A549 (cell line): ENCODE measurements around the gene PDIA6. TPM values are rescaled to one million over a fixed set of nuclear protein-coding genes. Genes with fewer than 3 reads are reported as not detected.
"Not testable (repeated sequence)": the region's sequence is repeated elsewhere in the genome, so short reads cannot be mapped to it uniquely, and the experiment has no call there.

Experiments used
- ATAC-seq, 2 experiments: fragments of 200-7000 bp in 1 of 2; fragments of >200 bp in 1 of 2; cut with Nextera tagmentation in 1 of 2; cut with Tn5 transposase in 1 of 2; 3 replicates each; pipeline versions ENCODE4 v1.8.0 to v1.9.1; 2018 to 2020; ENCODE audit warnings: mild to moderate bottlenecking in 1 of 2, moderate library complexity in 1 of 2
- CTCF ChIA-PET: fragments of 300-600 bp; sonication (Branson Sonifier 250); formaldehyde crosslinking; extraction: SDS; loops from one replicate; lab custom pipeline; 2021; ENCODE audit warnings: antibody characterized with exemption, inconsistent platforms; lab: Yijun Ruan, JAX
- POLR2A ChIA-PET: fragments of 350-600 bp; formaldehyde crosslinking; extraction: SDS; loops from one replicate; lab custom pipeline; 2021; ENCODE audit warnings: antibody characterized with exemption, inconsistent platforms; lab: Yijun Ruan, JAX
- DNase-seq, 2 experiments: peaks; one replicate each; pipeline versions ENCODE4 v3.0.0 to v3.0.0-alpha.2; 2011 to 2016; ENCODE audit warnings: low read depth in 1 of 2, low spot score in 1 of 2
- FAIRE-seq: peaks from 2 replicates; lab custom pipeline; 2011; peaks lifted over from hg19 to GRCh38; lab: Jason Lieb, UNC
- H3K27ac ChIP-seq, 2 experiments: fragments of >200 bp; sonication (Bioruptor Twin); formaldehyde crosslinking; 3 replicates each; pipeline ENCODE4 v1.5.1; 2016 to 2017
- H3K4me1 ChIP-seq: fragments of >200 bp; sonication (Bioruptor Twin); formaldehyde crosslinking; 3 replicates; pipeline ENCODE4 v1.6.1; 2016
- H3K4me2 ChIP-seq: fragments of >200 bp; sonication (Bioruptor Twin); formaldehyde crosslinking; 3 replicates; pipeline ENCODE4 v1.6.1; 2016
- H3K4me3 ChIP-seq: fragments of >200 bp; sonication (Bioruptor Twin); formaldehyde crosslinking; 3 replicates; pipeline ENCODE4 v1.5.1; 2016
- H3K9me3 ChIP-seq: fragments of >200 bp; sonication (Bioruptor Twin); formaldehyde crosslinking; 3 replicates; pipeline ENCODE4 v1.6.1; 2016
- CBX2 ChIP-seq: fragments of 200-600 bp; sonication (generic); IDR thresholded peaks from 2 replicates; pipeline ENCODE4 v1.6.1; 2016; ENCODE audit warnings: low read depth, mild to moderate bottlenecking, borderline replicate concordance
- CEBPB ChIP-seq, 2 experiments: fragments of >200 bp in 1 of 2; sonication (Bioruptor Twin) in 1 of 2; formaldehyde crosslinking in 1 of 2; IDR thresholded peaks; 2 replicates each; pipeline ENCODE4 v1.6.1; 2012 to 2016
- CHD4 ChIP-seq: fragments of 200-600 bp; sonication (generic); IDR thresholded peaks from 2 replicates; pipeline ENCODE4 v1.6.1; 2016; ENCODE audit warnings: antibody characterized with exemption, mild to moderate bottlenecking, borderline replicate concordance
- CTCF ChIP-seq: fragments of >200 bp; sonication (Bioruptor Twin); formaldehyde crosslinking; IDR thresholded peaks from 3 replicates; pipeline ENCODE4 v1.5.1; 2016
- EHF ChIP-seq: fragments of 250-450 bp; sonication (Bioruptor Pico); IDR thresholded peaks from 2 replicates; pipeline ENCODE4 v1.5.0; 2020; ENCODE audit warnings: mild to moderate bottlenecking
- ELK1 ChIP-seq: fragments of 150-350 bp; IDR thresholded peaks from 2 replicates; pipeline ENCODE4 v1.6.1; 2014; ENCODE audit warnings: low read depth, mild to moderate bottlenecking, low read length
- EP300 ChIP-seq, 2 experiments: fragments of >200 bp; sonication (Bioruptor Twin); formaldehyde crosslinking; IDR thresholded peaks; 2 replicates in 1 of 2; 3 replicates in 1 of 2; pipeline ENCODE4 v1.6.1; 2016 to 2017
- GATA3 ChIP-seq: IDR thresholded peaks from 2 replicates; pipeline ENCODE4 v1.6.1; 2012; ENCODE audit warnings: borderline replicate concordance
- HOXB13 ChIP-seq: fragments of 250-450 bp; sonication (Bioruptor Pico); IDR thresholded peaks from 2 replicates; pipeline ENCODE4 v1.5.0; 2020; ENCODE audit warnings: low read depth, mild to moderate bottlenecking, moderate library complexity
- MAFK ChIP-seq: fragments of 450-650 bp; IDR thresholded peaks from 2 replicates; pipeline ENCODE4 v1.6.1; 2014; ENCODE audit not compliant: partially characterized antibody
- PBX3 ChIP-seq: IDR thresholded peaks from 2 replicates; pipeline ENCODE4 v1.6.1; 2012
- RAD21 ChIP-seq, 2 experiments: fragments of >200 bp in 1 of 2; sonication (Bioruptor Twin) in 1 of 2; formaldehyde crosslinking in 1 of 2; IDR thresholded peaks in 1 of 2; conservative IDR thresholded peaks in 1 of 2; 2 replicates in 1 of 2; 3 replicates in 1 of 2; pipeline ENCODE4 v1.6.1; 2012 to 2018; ENCODE audit warnings: inconsistent platforms in 1 of 2
- RARB ChIP-seq: fragments of 250-450 bp; sonication (Bioruptor Pico); IDR thresholded peaks from 2 replicates; pipeline ENCODE4 v1.8.0; 2021; ENCODE audit warnings: mild to moderate bottlenecking, moderate library complexity
- RFX5 ChIP-seq: fragments of 450-650 bp; IDR thresholded peaks from 2 replicates; pipeline ENCODE4 v1.7.1; 2014; ENCODE audit warnings: antibody characterized with exemption, mild to moderate bottlenecking, moderate library complexity
- SREBF2 ChIP-seq: fragments of 450-650 bp; IDR thresholded peaks from 2 replicates; pipeline ENCODE4 v1.6.1; 2014; ENCODE audit warnings: mild to moderate bottlenecking, moderate library complexity
- TFCP2L1 ChIP-seq: fragments of 250-450 bp; sonication (Bioruptor Pico); IDR thresholded peaks from 2 replicates; pipeline ENCODE4 v1.5.0; 2021; ENCODE audit warnings: mild to moderate bottlenecking
- TP53 ChIP-seq: fragments of 250-450 bp; sonication (Bioruptor Pico); IDR thresholded peaks from 2 replicates; pipeline ENCODE4 v1.5.0; 2021; ENCODE audit warnings: mild to moderate bottlenecking, moderate library complexity
- ZC3H11A ChIP-seq: fragments of 450-650 bp; IDR thresholded peaks from 2 replicates; pipeline ENCODE4 v1.6.1; 2014; ENCODE audit warnings: antibody characterized with exemption, mild to moderate bottlenecking
- ZFP36 ChIP-seq: fragments of 450-650 bp; IDR thresholded peaks from 2 replicates; pipeline ENCODE4 v1.6.1; 2014; ENCODE audit warnings: borderline replicate concordance; ENCODE audit not compliant: partially characterized antibody
- WGBS: methylation state at CpG from one replicate; pipeline ENCODE4 v1.1.6; 2017; ENCODE audit errors: missing lambda C conversion rate; 5-methylcytosine and 5-hydroxymethylcytosine counted together
- polyA plus RNA-seq, 4 experiments: library from polyadenylated mRNA; depleted of rRNA in 3 of 4; stranded (reverse); fragments of >200 nt; fragmentation: RNase III in 1 of 4; extraction: RNeasy Plus Mini Kit Qiagen cat#74134 plus additional on column Dnase treatment in 1 of 4; gene quantifications; 2 replicates in 3 of 4; 3 replicates in 1 of 4; pipeline ENCODE4 v1.2.3, GENCODE V29; 2011 to 2017
- TF ChIP-seq, protein P1 (sequence below): IDR thresholded peaks from 2 replicates; pipeline ENCODE4 v1.6.1; 2012

PDIA6 gene
- polyA plus RNA-seq, 2 of the 4 experiments (the other 2 are of a cell fraction) = 322 to 442 TPM

DNA sequence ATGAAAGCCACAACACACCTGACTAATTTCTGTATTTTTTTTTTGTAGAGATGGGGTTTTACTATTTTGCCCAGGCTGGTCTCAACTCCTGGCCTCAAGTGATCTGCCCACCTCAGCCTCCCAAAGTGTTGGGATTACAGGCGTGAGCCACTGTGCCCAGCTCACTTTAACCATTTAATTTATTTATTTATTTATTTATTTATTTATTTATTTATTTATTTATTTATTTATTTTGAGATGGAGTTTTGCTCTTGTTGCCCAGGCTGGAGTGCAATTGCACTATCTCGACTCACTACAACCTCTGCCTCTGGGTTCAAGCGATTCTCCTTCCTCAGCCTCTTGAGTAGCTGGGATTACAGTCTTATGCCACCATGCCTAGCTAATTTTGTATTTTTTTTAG is 5.7 kb upstream of the PDIA6 start:
- ATAC-seq, H3K9me3 ChIP-seq, FAIRE-seq, H3K4me1 ChIP-seq, H3K27ac ChIP-seq, POLR2A ChIA-PET, DNase-seq, H3K4me3 ChIP-seq, H3K4me2 ChIP-seq: not testable (repeated sequence)
- CTCF ChIA-PET = interaction anchor here (0.6 to 5.3 kb wide), 9 partner anchors 8 to 313 kb away, joined by 3 to 55 read pairs (median 4); a partner anchor contains a TSS
- peak; percentile 94 for TF ChIP-seq ZC3H11A
- WGBS = 53% methylated on average over 3 of the region's 3 CpGs

GRCh38 chr2:10817413-10817812 is 4.8 kb upstream of the PDIA6 start:
- WGBS = 20% methylated on average over 5 of the region's 5 CpGs
- CTCF ChIA-PET = interaction anchor here (0.6 to 5.3 kb wide), 12 partner anchors 9 to 765 kb away, joined by 3 to 55 read pairs (median 4); a partner anchor contains a TSS
- Histone ChIP-seq H3K4me1 (no peaks in the 10 kb centered on the region), H3K27ac (no peak overlapping the region), H3K9me3 (no peaks in the 10 kb centered on the region), H3K4me2 (no peak overlapping the region), H3K4me3 (no peak overlapping the region)
- POLR2A ChIA-PET = interaction anchor here (0.8 kb wide), 1 partner anchor 128 kb away, joined by 3 read pairs; no protein-coding TSS in a partner anchor
- TF ChIP-seq CBX2 (no peak), CTCF (peak; percentile 15; the same call in 1 of the 3 replicates), TP53 (no peak), RFX5 (no peak)
- FAIRE-seq = no peak
- peak in 1 of 2 experiments; percentile 51 for DNase-seq
- peak; percentile 42 to 51; a peak in 5 of 6 replicates for ATAC-seq

DNA sequence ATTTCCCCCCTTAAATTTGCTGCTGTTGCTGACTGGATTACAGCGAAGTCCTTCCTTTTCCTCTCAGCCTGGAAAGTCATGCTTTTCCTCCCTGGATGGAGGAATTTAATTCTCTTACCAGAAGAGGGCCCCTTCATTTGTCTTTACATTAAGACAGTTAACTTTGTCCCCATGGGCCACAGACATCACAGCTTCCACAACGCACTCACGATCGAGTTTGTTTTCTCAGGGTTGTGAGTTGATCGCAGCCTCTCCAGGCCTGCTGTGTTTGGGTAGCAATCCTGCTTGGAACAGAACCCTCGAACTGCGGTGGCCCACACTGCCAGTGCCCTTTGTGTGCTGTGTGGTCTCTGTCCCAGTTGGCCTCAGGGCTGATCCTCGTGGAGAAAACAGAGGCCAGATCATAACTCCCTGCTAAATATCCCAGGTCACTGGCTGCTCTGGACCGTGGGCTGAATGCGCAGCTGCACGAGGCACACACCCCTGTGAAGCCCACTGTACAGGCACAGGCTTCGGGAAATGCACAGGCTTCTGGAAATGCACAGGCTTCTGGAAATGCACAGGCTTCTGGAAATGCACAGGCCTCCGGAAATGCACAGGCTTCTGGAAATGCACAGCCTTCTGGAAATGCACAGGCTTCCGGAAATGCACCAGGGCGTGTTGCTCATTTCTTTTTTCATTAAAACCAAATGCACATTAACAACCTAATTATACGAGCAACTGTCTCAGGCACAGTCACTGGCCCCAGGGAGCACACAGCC is 2.2 kb upstream of the PDIA6 start:
- Histone ChIP-seq H3K4me3 (no peak overlapping the region), H3K4me2 (no peak overlapping the region), H3K9me3 (no peaks in the 10 kb centered on the region), H3K27ac (no peak overlapping the region), H3K4me1 (peaks cover 17% of the 10 kb centered on the region)
- TF ChIP-seq CHD4 (no peak), RAD21 (conservative IDR thresholded peaks at IDR 0.05 in 1 of 2, IDR thresholded peaks at IDR 0.05 in 1 of 2) (peak in 1 of 2 experiments; percentile 14; a peak in 1 of 5 replicates), SREBF2 (no peak), CTCF (no peak)
- TF ChIP-seq, protein P1, sequence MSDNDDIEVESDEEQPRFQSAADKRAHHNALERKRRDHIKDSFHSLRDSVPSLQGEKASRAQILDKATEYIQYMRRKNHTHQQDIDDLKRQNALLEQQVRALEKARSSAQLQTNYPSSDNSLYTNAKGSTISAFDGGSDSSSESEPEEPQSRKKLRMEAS = no peak
- FAIRE-seq (no peak), ATAC-seq (no peak), DNase-seq (no peak)
- ChIA-PET POLR2A (no interaction called here), CTCF (interaction anchor here (1.0 to 5.3 kb wide), 5 partner anchors 9 to 315 kb away, joined by 3 to 55 read pairs (median 10); no protein-coding TSS in a partner anchor)
- whole genome bisulfite sequencing = 77% methylated on average over 13 of the region's 16 CpGs

DNA sequence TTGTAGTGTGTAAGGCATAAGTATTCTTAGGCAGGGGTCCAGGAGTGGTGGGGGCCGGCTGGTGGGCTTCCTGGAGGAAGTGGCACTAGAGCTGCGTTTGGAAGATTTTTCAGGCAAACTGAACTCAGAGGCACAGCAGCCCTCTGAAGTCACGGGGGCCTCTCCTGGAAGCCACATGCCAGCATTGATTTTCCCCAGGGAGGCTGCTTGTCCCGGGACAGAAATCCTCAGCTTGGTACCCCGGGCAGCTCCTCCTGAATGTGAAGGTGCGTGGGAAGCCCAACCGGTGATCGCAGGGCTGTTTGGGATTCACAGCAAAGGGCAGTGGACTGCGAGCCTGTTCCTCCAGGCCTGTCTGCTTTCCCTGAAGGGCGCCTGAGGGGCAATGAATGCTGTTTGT is 1.6 kb upstream of the PDIA6 start:
- ATAC-seq (no peak), FAIRE-seq (no peak), DNase-seq (no peak)
- TF ChIP-seq HOXB13 (CRISPR knock-in tag) (no peak), ZFP36 (no peak), ELK1 (no peak), TFCP2L1 (CRISPR knock-in tag) (no peak), CEBPB (IDR thresholded peaks at IDR 0.05) (no peak), RAD21 (conservative IDR thresholded peaks at IDR 0.05 in 1 of 2, IDR thresholded peaks at IDR 0.05 in 1 of 2) (no peak), RARB (CRISPR knock-in tag) (no peak), PBX3 (no peak), MAFK (no peak), GATA3 (no peak), EHF (CRISPR knock-in tag) (no peak), EP300 (IDR thresholded peaks at IDR 0.05) (no peak), CHD4 (no peak)
- Histone ChIP-seq H3K4me1 (peaks cover 18% of the 10 kb centered on the region), H3K9me3 (no peaks in the 10 kb centered on the region), H3K4me3 (no peak overlapping the region), H3K27ac (no peak overlapping the region), H3K4me2 (no peak overlapping the region)
- 72% methylated on average over 10 of the region's 10 CpGs for WGBS
- CTCF ChIA-PET = interaction anchor here (0.6 to 5.3 kb wide), 7 partner anchors 10 to 316 kb away, joined by 3 to 55 read pairs (median 7); no protein-coding TSS in a partner anchor
- POLR2A ChIA-PET = no interaction called here
